Hepatocyte (in vitro differentiated cells): Measurements from ENCODE around the gene MICAL2. TPM values are rescaled to one million over a fixed set of nuclear protein-coding genes. Genes with fewer than 3 reads are reported as not detected.
A peak's percentile ranks its signal among the peaks of the same experiment; 100 is the strongest.

Source experiments
- DNase-seq: peaks from one replicate; pipeline ENCODE4 v3.0.0-alpha.2; 2016; ENCODE audit warnings: low spot score
- H2AFZ ChIP-seq: fragments of 200-600 bp; sonication (generic); 2 replicates; pipeline ENCODE4 v1.6.0; 2016; ENCODE audit warnings: antibody characterized with exemption, mild to moderate bottlenecking
- H3K27ac ChIP-seq: fragments of 200-600 bp; sonication (generic); 2 replicates; pipeline ENCODE4 v1.5.1; 2016; ENCODE audit warnings: mild to moderate bottlenecking
- H3K27me3 ChIP-seq: fragments of 200-600 bp; sonication (generic); 2 replicates; pipeline ENCODE4 v1.6.1; 2016
- H3K36me3 ChIP-seq: fragments of 200-600 bp; sonication (generic); replicated peaks from 2 replicates; pipeline ENCODE4 v1.5.1; 2016; ENCODE audit warnings: low read depth; ENCODE audit not compliant: insufficient read depth
- H3K4me1 ChIP-seq: fragments of 200-600 bp; sonication (generic); 2 replicates; pipeline ENCODE4 v1.5.1; 2016; ENCODE audit warnings: mild to moderate bottlenecking, moderate library complexity; ENCODE audit not compliant: insufficient read depth
- H3K4me2 ChIP-seq: fragments of 200-600 bp; sonication (generic); 2 replicates; pipeline ENCODE4 v1.6.0; 2016
- H3K4me3 ChIP-seq: fragments of 200-600 bp; sonication (generic); 2 replicates; pipeline ENCODE4 v1.5.1; 2016; ENCODE audit warnings: mild to moderate bottlenecking
- H3K79me2 ChIP-seq: fragments of 200-600 bp; sonication (generic); 2 replicates; pipeline ENCODE4 v1.6.0; 2017; ENCODE audit warnings: mild to moderate bottlenecking
- H3K9me2 ChIP-seq: fragments of 200-600 bp; sonication (generic); replicated peaks from 2 replicates; pipeline ENCODE4 v1.6.0; 2017; ENCODE audit warnings: mild to moderate bottlenecking; ENCODE audit not compliant: insufficient read depth
- H3K9me3 ChIP-seq: fragments of 200-600 bp; sonication (generic); 2 replicates; pipeline ENCODE4 v1.5.1; 2016; ENCODE audit warnings: low read depth, mild to moderate bottlenecking
- H4K20me1 ChIP-seq: fragments of 200-600 bp; sonication (generic); 2 replicates; pipeline ENCODE4 v1.6.0; 2016; ENCODE audit warnings: mild to moderate bottlenecking; ENCODE audit not compliant: insufficient read depth, poor library complexity, severe bottlenecking
- CTCF ChIP-seq: fragments of 200-600 bp; sonication (generic); IDR thresholded peaks from 2 replicates; pipeline ENCODE4 v1.5.1; 2016; ENCODE audit warnings: antibody characterized with exemption, mild to moderate bottlenecking; ENCODE audit not compliant: poor library complexity
- EZH2 ChIP-seq: fragments of 200-600 bp; sonication (generic); IDR thresholded peaks from 2 replicates; pipeline ENCODE4 v1.6.1; 2016; ENCODE audit warnings: antibody characterized with exemption, mild to moderate bottlenecking, borderline replicate concordance
- EZH2phosphoT487 ChIP-seq: fragments of 200-600 bp; sonication (generic); IDR thresholded peaks from one replicate; pipeline ENCODE4 v1.6.1; 2018; ENCODE audit warnings: antibody characterized with exemption, mild to moderate bottlenecking, low read depth, moderate library complexity; ENCODE audit not compliant: unreplicated experiment, severe bottlenecking
- WGBS: methylation state at CpG from one replicate; pipeline ENCODE4 v1.1.6; 2016; ENCODE audit warnings: low lambda C conversion rate; ENCODE audit errors: missing lambda C conversion rate; 5-methylcytosine and 5-hydroxymethylcytosine counted together
- polyA plus RNA-seq: library from polyadenylated mRNA; unstranded; fragments of >200 nt; fragmentation: Nextera tagmentation; extraction: Ambion mirVana; gene quantifications from 2 replicates; pipeline ENCODE4 v1.2.1, GENCODE V29; 2016
- total RNA-seq: library from RNA; depleted of rRNA; stranded (reverse); fragments of >200 nt; gene quantifications from 2 replicates; pipeline ENCODE4 v1.2.3, GENCODE V29; 2014

Gene MICAL2
- total and polyA plus RNA-seq, 2 experiments from 2014 or later = 36.8 to 56.0 TPM

DNA sequence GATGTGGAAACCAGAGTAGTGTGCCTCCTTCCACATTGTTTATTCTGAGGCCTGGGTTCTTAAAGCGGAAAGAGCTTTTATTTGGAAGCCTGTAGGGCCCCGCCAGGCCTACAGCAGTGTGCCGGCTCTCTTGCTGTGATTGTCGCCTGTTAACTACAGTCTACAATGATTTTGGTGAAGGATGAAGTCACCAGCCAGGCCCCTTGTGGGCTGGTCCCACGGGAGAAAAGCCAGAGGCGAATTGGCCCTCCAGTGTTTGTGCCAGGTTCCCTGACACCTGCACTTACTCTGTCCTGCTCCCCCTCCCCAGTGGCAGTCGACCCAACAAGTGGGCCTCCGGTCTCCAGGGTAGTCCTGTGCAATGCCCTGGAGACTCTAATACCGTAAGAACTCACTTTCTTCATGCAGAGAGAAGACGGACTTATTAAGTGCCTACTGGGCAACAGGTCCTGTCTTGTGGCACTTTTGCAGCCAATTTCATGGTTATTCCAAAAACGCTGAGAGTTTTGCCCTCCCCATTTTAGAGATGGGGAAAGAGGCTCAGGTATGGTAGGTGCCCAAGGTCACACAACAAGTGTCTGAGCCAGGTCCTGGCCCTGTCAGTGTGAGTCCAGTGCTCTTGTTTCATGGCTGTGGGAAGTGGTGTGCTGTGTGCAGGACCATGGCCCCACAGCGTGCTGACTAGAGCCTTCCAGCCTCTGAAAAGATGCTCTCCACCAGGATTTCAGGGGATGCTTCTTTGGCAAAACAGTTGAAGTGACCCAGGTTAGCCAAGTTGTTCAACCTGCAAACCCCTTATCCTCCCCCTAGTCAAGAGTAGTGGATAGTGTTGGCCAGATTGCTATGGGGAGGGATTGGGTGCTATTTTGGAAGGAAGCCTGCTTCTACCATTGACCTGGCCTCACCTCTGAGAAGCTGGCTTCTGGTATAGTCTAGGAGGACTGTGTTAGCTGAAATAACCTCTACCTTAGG, 1.4 kb downstream of the MICAL2 start:
- DNase-seq = no peak

GRCh38 chr11:12112750-12113149, 2.4 kb downstream of the MICAL2 start:
- Histone ChIP-seq H4K20me1 (no peaks in the 10 kb centered on the region), H3K79me2 (peaks cover 52% of the 10 kb centered on the region)
- no peak for DNase-seq

More for the DNA sequence above, 1.4 kb downstream of the MICAL2 start:
- peaks cover 3% of the 10 kb centered on the region for H3K4me1 ChIP-seq
- H2AFZ ChIP-seq = no peak overlapping the region
- peak overlapping the region; percentile 97 for H3K4me2 ChIP-seq
- H4K20me1 ChIP-seq = no peaks in the 10 kb centered on the region
- no peaks in the 10 kb centered on the region for H3K9me2 ChIP-seq
- H3K4me3 ChIP-seq = peak overlapping the region; percentile 82
- no peaks in the 10 kb centered on the region for H3K9me3 ChIP-seq
- H3K79me2 ChIP-seq = peaks cover 45% of the 10 kb centered on the region
- no peak for TF ChIP-seq EZH2phosphoT487
- no peak for TF ChIP-seq CTCF
- TF ChIP-seq EZH2 = no peak
- H3K27me3 ChIP-seq = no peaks in the 10 kb centered on the region
- peak overlapping the region; percentile 77 for H3K27ac ChIP-seq
- H3K36me3 ChIP-seq = no peaks in the 10 kb centered on the region
- WGBS = 59% methylated on average over 12 of the region's 12 CpGs

GRCh38 chr11:12113294-12113693, 2.9 kb downstream of the MICAL2 start:
- no peaks in the 10 kb centered on the region for H3K9me2 ChIP-seq
- H3K4me1 ChIP-seq = peaks cover 14% of the 10 kb centered on the region
- H3K79me2 ChIP-seq = peaks cover 57% of the 10 kb centered on the region
- no peaks in the 10 kb centered on the region for H3K36me3 ChIP-seq
- no peak overlapping the region for H3K4me3 ChIP-seq
- no peaks in the 10 kb centered on the region for H4K20me1 ChIP-seq
- WGBS = 88% methylated on average over 8 of the region's 8 CpGs
- no peak overlapping the region for H2AFZ ChIP-seq
- TF ChIP-seq CTCF (no peak), EZH2 (no peak), EZH2phosphoT487 (no peak)
- DNase-seq = no peak
- no peaks in the 10 kb centered on the region for H3K27me3 ChIP-seq
- H3K4me2 ChIP-seq = peak overlapping the region; percentile 97
- H3K9me3 ChIP-seq = no peaks in the 10 kb centered on the region
- H3K27ac ChIP-seq = peak overlapping the region; percentile 93

More at GRCh38 chr11:12112750-12113149, 2.4 kb downstream of the MICAL2 start:
- Histone ChIP-seq H3K27me3 (no peaks in the 10 kb centered on the region), H3K27ac (peak overlapping the region; percentile 93), H3K9me2 (no peaks in the 10 kb centered on the region), H3K4me1 (peaks cover 11% of the 10 kb centered on the region), H3K4me2 (peak overlapping the region; percentile 97), H3K4me3 (no peak overlapping the region), H3K9me3 (no peaks in the 10 kb centered on the region), H3K36me3 (no peaks in the 10 kb centered on the region), H2AFZ (no peak overlapping the region)
- WGBS = 92% methylated on average over 2 of the region's 2 CpGs
- TF ChIP-seq CTCF (no peak), EZH2 (no peak), EZH2phosphoT487 (no peak)
